Skeletal muscle tissue (tissue), 4 donors: ENCODE data around the gene PLAGL2. TPM values are rescaled to one million over a fixed set of nuclear protein-coding genes. Genes with fewer than 3 reads are reported as not detected.

Experiments used
- H3K27ac ChIP-seq: one replicate; pipeline ENCODE4 v1.7.0; 2013; ENCODE audit warnings: mild to moderate bottlenecking, low read depth, low read length, inconsistent platforms
- H3K27me3 ChIP-seq, 3 donors: one replicate each; pipeline ENCODE4 v1.7.0; 2013; ENCODE audit warnings: low read length in 3 of 3; ENCODE audit not compliant: control insufficient read depth in 3 of 3, insufficient read depth in 3 of 3
- H3K36me3 ChIP-seq, 3 donors: one replicate each; pipeline ENCODE4 v1.7.0; 2013; ENCODE audit warnings: low read length in 3 of 3; ENCODE audit not compliant: control insufficient read depth in 3 of 3, insufficient read depth in 3 of 3
- H3K4me1 ChIP-seq, 3 donors: one replicate each; pipeline ENCODE4 v1.7.0; 2013; ENCODE audit warnings: low read length in 3 of 3, mild to moderate bottlenecking in 3 of 3; ENCODE audit not compliant: control insufficient read depth in 3 of 3, insufficient read depth in 3 of 3
- H3K4me3 ChIP-seq, 3 donors: one replicate each; pipeline ENCODE4 v1.7.0; 2013; ENCODE audit warnings: low read length in 3 of 3
- H3K9ac ChIP-seq, 3 donors: one replicate each; pipeline ENCODE4 v1.7.0; 2013; ENCODE audit warnings: low read length in 3 of 3, mild to moderate bottlenecking in 3 of 3, moderate library complexity in 2 of 3, low read depth in 1 of 3
- H3K9me3 ChIP-seq, 3 donors: one replicate each; pipeline ENCODE4 v1.7.0; 2013; ENCODE audit warnings: low read length in 3 of 3; ENCODE audit not compliant: control insufficient read depth in 3 of 3
- total RNA-seq: library from RNA; depleted of rRNA; stranded (reverse); fragments of >200 nt; gene quantifications from one replicate; pipeline ENCODE4 v1.2.3, GENCODE V29; 2014
- donor health status: Osteomylitis.

PLAGL2 gene
- total RNA-seq, 1 donor from 2014 or later, result 2.1 TPM

- Histone ChIP-seq H3K9ac (peak overlapping the region in 2 of 3 donors; percentile 33 to 63), H3K27ac (peak overlapping the region; percentile 50), H3K27me3 (no peaks in the 10 kb centered on the region), H3K4me3 (peak overlapping the region in 1 of 3 donors; percentile 6), H3K9me3 (no peaks in the 10 kb centered on the region), H3K4me1 (peaks cover 14 to 20% (median 17%) of the 10 kb centered on the region in 3 donors), H3K36me3 (peaks cover 50 to 62% (median 52%) of the 10 kb centered on the region in 3 donors)
Observed at GRCh38 chr20:32155017-32155981, 52.2 kb downstream of the PLAGL2 start.

- H3K9me3 ChIP-seq, result no peaks in the 10 kb centered on the region
- no peak overlapping the region for H3K27ac ChIP-seq
- no peak overlapping the region for H3K4me3 ChIP-seq
- H3K9ac ChIP-seq, result no peak overlapping the region
- H3K27me3 ChIP-seq, result no peaks in the 10 kb centered on the region
- peaks cover 47 to 59% (median 48%) of the 10 kb centered on the region in 3 donors for H3K36me3 ChIP-seq
- H3K4me1 ChIP-seq, result peaks cover 14 to 20% (median 17%) of the 10 kb centered on the region in 3 donors
Observed at GRCh38 chr20:32153771-32154170, 53.8 kb downstream of the PLAGL2 start.

- peaks cover 44 to 56% (median 45%) of the 10 kb centered on the region in 3 donors for H3K36me3 ChIP-seq
- no peak overlapping the region for H3K27ac ChIP-seq
- no peaks in the 10 kb centered on the region for H3K27me3 ChIP-seq
- no peaks in the 10 kb centered on the region for H3K9me3 ChIP-seq
- no peak overlapping the region for H3K4me3 ChIP-seq
- peaks cover 14 to 20% (median 17%) of the 10 kb centered on the region in 3 donors for H3K4me1 ChIP-seq
- no peak overlapping the region for H3K9ac ChIP-seq
Observed at GRCh38 chr20:32153156-32153665, 54.3 kb downstream of the PLAGL2 start.

- Histone ChIP-seq H3K9ac (peak overlapping the region in 1 of 3 donors; percentile 11), H3K36me3 (peaks cover 40 to 49% (median 43%) of the 10 kb centered on the region in 3 donors)
Observed at GRCh38 chr20:32152421-32153155, 55.0 kb downstream of the PLAGL2 start.

GRCh38 chr20:32150291-32150848 lies 57.2 kb downstream of the PLAGL2 start:
- no peak overlapping the region for H3K4me3 ChIP-seq
- H3K27ac ChIP-seq, result no peak overlapping the region
- peaks cover 50 to 62% (median 60%) of the 10 kb centered on the region in 3 donors for H3K36me3 ChIP-seq
- H3K4me1 ChIP-seq, result peaks cover 12 to 16% (median 14%) of the 10 kb centered on the region in 3 donors
- H3K9me3 ChIP-seq, result no peaks in the 10 kb centered on the region
- H3K27me3 ChIP-seq, result no peaks in the 10 kb centered on the region
- no peak overlapping the region for H3K9ac ChIP-seq

More at GRCh38 chr20:32152421-32153155, 55.0 kb downstream of the PLAGL2 start:
- Histone ChIP-seq H3K4me1 (peaks cover 14 to 20% (median 17%) of the 10 kb centered on the region in 3 donors), H3K4me3 (no peak overlapping the region), H3K9me3 (no peaks in the 10 kb centered on the region), H3K27ac (no peak overlapping the region), H3K27me3 (no peaks in the 10 kb centered on the region)

GRCh38 chr20:32149566-32150170 lies 57.9 kb downstream of the PLAGL2 start:
- Histone ChIP-seq H3K27me3 (no peaks in the 10 kb centered on the region), H3K4me1 (peaks cover 5 to 9% (median 7%) of the 10 kb centered on the region in 3 donors), H3K27ac (no peak overlapping the region), H3K9me3 (no peaks in the 10 kb centered on the region), H3K9ac (no peak overlapping the region), H3K36me3 (peaks cover 57 to 67% (median 67%) of the 10 kb centered on the region in 3 donors), H3K4me3 (no peak overlapping the region)

- no peak overlapping the region for H3K9ac ChIP-seq
- H3K27me3 ChIP-seq, result no peaks in the 10 kb centered on the region
- no peaks in the 10 kb centered on the region for H3K4me1 ChIP-seq
- H3K36me3 ChIP-seq, result peaks cover 72 to 79% (median 74%) of the 10 kb centered on the region in 3 donors
- H3K9me3 ChIP-seq, result no peaks in the 10 kb centered on the region
- no peak overlapping the region for H3K27ac ChIP-seq
- H3K4me3 ChIP-seq, result no peak overlapping the region
Observed at GRCh38 chr20:32144898-32145662, 62.5 kb downstream of the PLAGL2 start.

- Histone ChIP-seq H3K27me3 (no peaks in the 10 kb centered on the region), H3K36me3 (peaks cover 79 to 84% (median 82%) of the 10 kb centered on the region in 3 donors), H3K9ac (no peak overlapping the region), H3K4me1 (no peaks in the 10 kb centered on the region), H3K4me3 (no peak overlapping the region), H3K27ac (no peak overlapping the region), H3K9me3 (no peaks in the 10 kb centered on the region)
Observed at GRCh38 chr20:32142991-32143390, 64.6 kb downstream of the PLAGL2 start.
